ENCODE data around the gene TMEM86A. TPM values are rescaled to one million over a fixed set of nuclear protein-coding genes. Genes with fewer than 3 reads are reported as not detected.
"Not testable (repeated sequence)": the region's sequence is repeated elsewhere in the genome, so short reads cannot be mapped to it uniquely, and the experiment has no call there.

Gene TMEM86A
- total and polyA plus RNA-seq, 2 experiments from 2014 or later, result 1.7 to 5.2 TPM

DNA sequence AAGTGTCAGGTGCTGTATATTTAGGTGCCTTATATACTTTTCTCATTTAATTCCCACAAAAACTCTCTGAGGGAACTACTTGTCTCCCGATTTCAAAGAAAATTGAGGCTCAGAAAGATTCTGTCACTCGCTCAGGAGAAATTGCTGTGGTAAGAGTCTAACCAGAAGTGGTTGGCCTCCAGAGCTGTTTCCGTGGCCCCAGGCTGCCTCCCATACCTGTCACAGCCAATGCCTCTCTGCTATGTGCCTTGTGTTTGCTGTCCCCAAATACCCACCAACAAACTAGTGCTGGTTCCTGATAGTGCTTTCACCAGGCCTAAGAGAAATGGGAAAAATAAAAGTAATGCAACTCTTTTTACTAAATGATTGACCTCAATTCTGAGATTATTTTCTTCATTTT lies 21.0 kb upstream of the TMEM86A start:
- H3K4me2 ChIP-seq, result no peak overlapping the region
- H3K27ac ChIP-seq, result no peak overlapping the region
- 83% methylated on average over 3 of the region's 3 CpGs for WGBS (ENCODE audit: low lambda C conversion rate, missing lambda C conversion rate)
- H2AFZ ChIP-seq, result no peak overlapping the region
- H3K36me3 ChIP-seq (replicated peaks; ENCODE audit: insufficient read depth, low read depth), result no peaks in the 10 kb centered on the region
- H3K27me3 ChIP-seq, result no peaks in the 10 kb centered on the region
- H3K9me2 ChIP-seq (replicated peaks; ENCODE audit: insufficient read depth), result no peaks in the 10 kb centered on the region
- TF ChIP-seq, protein P1, sequence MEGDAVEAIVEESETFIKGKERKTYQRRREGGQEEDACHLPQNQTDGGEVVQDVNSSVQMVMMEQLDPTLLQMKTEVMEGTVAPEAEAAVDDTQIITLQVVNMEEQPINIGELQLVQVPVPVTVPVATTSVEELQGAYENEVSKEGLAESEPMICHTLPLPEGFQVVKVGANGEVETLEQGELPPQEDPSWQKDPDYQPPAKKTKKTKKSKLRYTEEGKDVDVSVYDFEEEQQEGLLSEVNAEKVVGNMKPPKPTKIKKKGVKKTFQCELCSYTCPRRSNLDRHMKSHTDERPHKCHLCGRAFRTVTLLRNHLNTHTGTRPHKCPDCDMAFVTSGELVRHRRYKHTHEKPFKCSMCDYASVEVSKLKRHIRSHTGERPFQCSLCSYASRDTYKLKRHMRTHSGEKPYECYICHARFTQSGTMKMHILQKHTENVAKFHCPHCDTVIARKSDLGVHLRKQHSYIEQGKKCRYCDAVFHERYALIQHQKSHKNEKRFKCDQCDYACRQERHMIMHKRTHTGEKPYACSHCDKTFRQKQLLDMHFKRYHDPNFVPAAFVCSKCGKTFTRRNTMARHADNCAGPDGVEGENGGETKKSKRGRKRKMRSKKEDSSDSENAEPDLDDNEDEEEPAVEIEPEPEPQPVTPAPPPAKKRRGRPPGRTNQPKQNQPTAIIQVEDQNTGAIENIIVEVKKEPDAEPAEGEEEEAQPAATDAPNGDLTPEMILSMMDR (IDR thresholded peaks at IDR 0.05; ENCODE audit: poor library complexity), result no peak
- no peak for TF ChIP-seq EZH2 (IDR thresholded peaks at IDR 0.05; ENCODE audit: borderline replicate concordance)
- no peak for TF ChIP-seq EZH2phosphoT487 (IDR thresholded peaks at IDR 0.05; ENCODE audit: low read depth, severe bottlenecking, unreplicated experiment)
- H3K79me2 ChIP-seq, result no peaks in the 10 kb centered on the region
- H4K20me1 ChIP-seq (ENCODE audit: insufficient read depth, poor library complexity, severe bottlenecking), result no peaks in the 10 kb centered on the region
- no peak overlapping the region for H3K4me3 ChIP-seq
- no peaks in the 10 kb centered on the region for H3K4me1 ChIP-seq (ENCODE audit: insufficient read depth)
- no peak for DNase-seq (ENCODE audit: low spot score)
- H3K9me3 ChIP-seq (ENCODE audit: low read depth), result no peaks in the 10 kb centered on the region

DNA sequence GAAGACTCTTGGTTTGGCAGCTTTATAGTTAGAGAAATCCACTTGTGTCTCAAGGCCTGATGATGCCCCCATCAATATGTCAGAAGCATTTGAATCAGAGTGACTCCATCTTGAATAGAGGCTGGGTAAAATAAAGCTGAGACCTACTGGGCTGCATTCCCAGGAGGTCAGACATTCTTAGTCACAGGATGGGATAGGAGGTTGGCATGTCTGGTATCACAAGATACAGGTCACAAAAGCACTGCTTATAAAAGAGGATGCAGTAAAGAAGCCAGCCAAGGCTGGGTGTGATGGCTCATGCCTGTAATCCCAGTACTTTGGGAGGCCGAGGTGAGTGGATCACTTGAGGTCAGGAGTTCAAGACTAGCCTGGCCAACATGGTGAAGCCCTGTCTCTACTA lies 16.6 kb upstream of the TMEM86A start:
- WGBS (ENCODE audit: low lambda C conversion rate, missing lambda C conversion rate), result 74% methylated on average over 1 of the region's 1 CpG
- not testable (repeated sequence) for H3K27me3 ChIP-seq; H3K36me3 ChIP-seq (replicated peaks; ENCODE audit: insufficient read depth, low read depth); H3K79me2 ChIP-seq; H3K9me3 ChIP-seq (ENCODE audit: low read depth); H3K4me2 ChIP-seq; H3K4me3 ChIP-seq; H3K4me1 ChIP-seq (ENCODE audit: insufficient read depth); H2AFZ ChIP-seq; H4K20me1 ChIP-seq (ENCODE audit: insufficient read depth, poor library complexity, severe bottlenecking); H3K27ac ChIP-seq; DNase-seq (ENCODE audit: low spot score); H3K9me2 ChIP-seq (replicated peaks; ENCODE audit: insufficient read depth)

DNA sequence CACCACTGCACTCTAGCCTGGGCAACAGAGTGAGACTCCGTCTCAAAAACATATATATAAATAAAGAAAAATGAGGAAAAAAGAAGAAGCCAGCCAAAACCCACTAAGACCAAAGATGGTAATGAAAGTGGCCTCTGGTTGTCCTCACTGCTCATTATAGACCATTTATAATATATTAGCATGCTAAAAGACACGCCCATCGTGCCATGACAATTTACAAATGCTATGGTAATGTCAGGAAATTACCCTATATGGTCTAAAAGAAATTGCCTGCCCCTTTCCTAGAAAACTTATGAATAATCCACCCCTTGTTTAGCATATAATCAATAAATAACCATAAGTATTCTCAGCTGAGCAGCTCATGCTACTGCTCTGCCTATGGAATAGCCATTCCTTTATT lies 16.1 kb upstream of the TMEM86A start:
- no peaks in the 10 kb centered on the region for H3K9me2 ChIP-seq (replicated peaks; ENCODE audit: insufficient read depth)
- 95% methylated on average over 3 of the region's 3 CpGs for WGBS (ENCODE audit: low lambda C conversion rate, missing lambda C conversion rate)
- no peak for TF ChIP-seq EZH2phosphoT487 (IDR thresholded peaks at IDR 0.05; ENCODE audit: low read depth, severe bottlenecking, unreplicated experiment)
- TF ChIP-seq, protein P1 (IDR thresholded peaks at IDR 0.05; ENCODE audit: poor library complexity), result no peak
- no peak for TF ChIP-seq EZH2 (IDR thresholded peaks at IDR 0.05; ENCODE audit: borderline replicate concordance)
- H3K27ac ChIP-seq, result no peak overlapping the region
- no peak overlapping the region for H3K4me2 ChIP-seq
- no peak overlapping the region for H2AFZ ChIP-seq
- H4K20me1 ChIP-seq (ENCODE audit: insufficient read depth, poor library complexity, severe bottlenecking), result no peaks in the 10 kb centered on the region
- no peaks in the 10 kb centered on the region for H3K27me3 ChIP-seq
- no peaks in the 10 kb centered on the region for H3K36me3 ChIP-seq (replicated peaks; ENCODE audit: insufficient read depth, low read depth)
- DNase-seq (ENCODE audit: low spot score), result no peak
- no peaks in the 10 kb centered on the region for H3K4me1 ChIP-seq (ENCODE audit: insufficient read depth)
- no peaks in the 10 kb centered on the region for H3K79me2 ChIP-seq
- no peaks in the 10 kb centered on the region for H3K9me3 ChIP-seq (ENCODE audit: low read depth)
- no peak overlapping the region for H3K4me3 ChIP-seq

DNA sequence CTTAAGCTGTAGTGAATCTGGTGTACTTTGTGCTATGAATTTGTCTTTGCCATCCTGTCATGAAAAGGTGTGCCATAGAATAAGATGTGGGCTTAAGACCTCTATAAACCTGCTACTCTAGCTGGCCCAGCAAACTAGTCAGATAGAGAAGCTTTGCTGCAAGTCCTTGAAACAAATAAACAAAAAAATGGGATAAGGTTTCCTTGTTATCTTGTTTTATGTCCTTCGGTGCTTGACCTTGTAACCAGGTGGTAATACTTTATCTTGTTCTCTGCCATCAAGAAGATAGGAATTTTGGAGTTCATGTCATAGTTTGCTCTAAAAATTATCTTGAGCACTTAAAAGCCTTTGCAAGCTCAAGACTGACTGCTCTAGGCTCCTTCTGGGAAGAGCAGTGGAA lies 14.3 kb upstream of the TMEM86A start:
- H3K4me2 ChIP-seq, result no peak overlapping the region
- no peak overlapping the region for H3K27ac ChIP-seq
- WGBS (ENCODE audit: low lambda C conversion rate, missing lambda C conversion rate), result 30% methylated on average over 1 of the region's 1 CpG
- TF ChIP-seq, protein P1 (IDR thresholded peaks at IDR 0.05; ENCODE audit: poor library complexity), result no peak
- no peak for TF ChIP-seq EZH2 (IDR thresholded peaks at IDR 0.05; ENCODE audit: borderline replicate concordance)
- no peaks in the 10 kb centered on the region for H3K36me3 ChIP-seq (replicated peaks; ENCODE audit: insufficient read depth, low read depth)
- no peaks in the 10 kb centered on the region for H3K79me2 ChIP-seq
- no peaks in the 10 kb centered on the region for H3K27me3 ChIP-seq
- H4K20me1 ChIP-seq (ENCODE audit: insufficient read depth, poor library complexity, severe bottlenecking), result no peaks in the 10 kb centered on the region
- H3K4me3 ChIP-seq, result no peak overlapping the region
- no peaks in the 10 kb centered on the region for H3K4me1 ChIP-seq (ENCODE audit: insufficient read depth)
- no peaks in the 10 kb centered on the region for H3K9me2 ChIP-seq (replicated peaks; ENCODE audit: insufficient read depth)
- no peaks in the 10 kb centered on the region for H3K9me3 ChIP-seq (ENCODE audit: low read depth)
- H2AFZ ChIP-seq, result no peak overlapping the region
- no peak for DNase-seq (ENCODE audit: low spot score)

DNA sequence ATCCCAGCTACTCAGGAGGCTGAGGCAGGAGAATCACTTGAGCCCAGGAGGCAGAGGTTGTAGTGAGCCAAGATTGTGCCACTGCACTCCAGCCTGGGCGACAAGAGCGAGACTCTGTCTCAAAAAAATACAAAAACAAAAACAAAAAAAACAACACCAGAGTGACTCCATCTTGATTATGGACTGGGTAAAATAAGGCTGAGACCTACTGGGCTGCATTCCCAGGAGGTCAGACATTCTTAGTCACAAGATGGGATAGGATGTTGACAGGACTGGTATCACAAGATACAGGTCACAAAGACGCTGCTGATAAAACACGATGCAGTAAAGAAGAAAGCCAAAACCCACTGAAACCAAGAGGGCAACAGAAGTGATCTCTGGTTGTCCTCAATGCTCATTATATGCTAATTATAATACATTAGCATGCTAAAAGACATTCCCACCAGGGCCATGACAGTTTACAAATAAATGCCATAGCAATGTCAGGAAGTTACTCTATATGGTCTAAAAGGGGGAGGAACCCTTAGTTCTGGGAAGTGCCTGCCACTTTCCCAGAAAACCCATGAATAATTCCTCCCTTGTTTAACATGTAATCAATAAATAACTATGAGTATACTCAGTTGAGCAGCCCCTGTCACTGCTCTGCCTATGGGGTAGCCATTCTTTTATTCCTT lies 7.0 kb upstream of the TMEM86A start:
- H3K9me2 ChIP-seq (replicated peaks; ENCODE audit: insufficient read depth); H3K4me1 ChIP-seq (ENCODE audit: insufficient read depth); H4K20me1 ChIP-seq (ENCODE audit: insufficient read depth, poor library complexity, severe bottlenecking); H3K79me2 ChIP-seq; H3K27ac ChIP-seq; H3K4me3 ChIP-seq; H3K4me2 ChIP-seq; H3K27me3 ChIP-seq; H3K36me3 ChIP-seq (replicated peaks; ENCODE audit: insufficient read depth, low read depth); H3K9me3 ChIP-seq (ENCODE audit: low read depth); DNase-seq (ENCODE audit: low spot score); H2AFZ ChIP-seq: not testable (repeated sequence)
- 65% methylated on average over 4 of the region's 4 CpGs for WGBS (ENCODE audit: low lambda C conversion rate, missing lambda C conversion rate)
